Mesodermal cell (in vitro differentiated cells): ENCODE measurements around the gene MAN2B2.

Experiments
- H3K27ac ChIP-seq: 2 replicates; pipeline ENCODE4 v1.7.0; 2013; ENCODE audit warnings: mild to moderate bottlenecking, low read depth, low read length, moderate library complexity; ENCODE audit not compliant: severe bottlenecking
- H3K36me3 ChIP-seq: 2 replicates; pipeline ENCODE4 v1.7.1; 2013; ENCODE audit warnings: mild to moderate bottlenecking, low read length, moderate library complexity; ENCODE audit not compliant: control insufficient read depth, insufficient read depth
- H3K4me1 ChIP-seq: one replicate; pipeline ENCODE4 v1.7.1; 2013; ENCODE audit warnings: mild to moderate bottlenecking, low read length; ENCODE audit not compliant: insufficient read depth, control insufficient read depth, poor library complexity, severe bottlenecking
- H3K4me3 ChIP-seq: 2 replicates; pipeline ENCODE4 v1.7.0; 2013; ENCODE audit warnings: low read length, control low read depth, mild to moderate bottlenecking; ENCODE audit not compliant: insufficient read depth, poor library complexity, severe bottlenecking; ENCODE audit errors: extremely low read depth
- H3K9me3 ChIP-seq: 2 replicates; pipeline ENCODE4 v1.7.1; 2013; ENCODE audit warnings: mild to moderate bottlenecking, low read length, moderate library complexity; ENCODE audit not compliant: control insufficient read depth
- WGBS, 2 experiments: methylation state at CpG; one replicate each; pipeline ENCODE4 v1.1.5; 2013; ENCODE audit warnings: missing lambda C conversion rate in 2 of 2; ENCODE audit not compliant: insufficient coverage in 2 of 2; 5-methylcytosine and 5-hydroxymethylcytosine counted together

MAN2B2 gene

DNA sequence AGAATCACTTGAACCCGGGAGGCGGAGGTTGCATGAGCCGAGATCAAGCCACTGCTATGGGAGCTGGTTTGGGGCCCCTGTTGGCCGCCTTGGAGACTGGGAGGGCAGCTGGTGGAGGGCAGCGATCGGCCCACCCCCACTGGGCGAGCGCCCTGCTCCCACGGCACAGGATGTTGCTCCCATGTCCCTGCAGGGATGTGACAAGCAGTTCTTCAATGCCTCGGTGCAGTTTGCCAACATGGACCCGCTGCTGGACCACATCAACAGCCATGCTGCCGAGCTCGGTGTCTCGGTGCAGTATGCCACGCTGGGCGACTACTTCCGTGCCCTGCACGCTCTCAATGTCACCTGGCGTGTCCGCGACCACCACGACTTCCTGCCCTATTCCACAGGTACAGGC, 19.4 kb downstream of the MAN2B2 start:
- Histone ChIP-seq H3K9me3 (no peaks in the 10 kb centered on the region), H3K4me1 (no peaks in the 10 kb centered on the region), H3K36me3 (no peaks in the 10 kb centered on the region), H3K4me3 (no peak overlapping the region), H3K27ac (no peak overlapping the region)
- WGBS, 2 experiments, result 92 to 95% methylated on average over 22 of the region's 22 CpGs

GRCh38 chr4:6594826-6595355, 19.9 kb downstream of the MAN2B2 start:
- H3K4me1 ChIP-seq, result no peaks in the 10 kb centered on the region
- H3K36me3 ChIP-seq, result no peaks in the 10 kb centered on the region
- no peaks in the 10 kb centered on the region for H3K9me3 ChIP-seq
- H3K27ac ChIP-seq, result no peak overlapping the region
- WGBS, 2 experiments, result 92 to 95% methylated on average over 5 to 7 of the region's 7 CpGs
- H3K4me3 ChIP-seq, result no peak overlapping the region

DNA sequence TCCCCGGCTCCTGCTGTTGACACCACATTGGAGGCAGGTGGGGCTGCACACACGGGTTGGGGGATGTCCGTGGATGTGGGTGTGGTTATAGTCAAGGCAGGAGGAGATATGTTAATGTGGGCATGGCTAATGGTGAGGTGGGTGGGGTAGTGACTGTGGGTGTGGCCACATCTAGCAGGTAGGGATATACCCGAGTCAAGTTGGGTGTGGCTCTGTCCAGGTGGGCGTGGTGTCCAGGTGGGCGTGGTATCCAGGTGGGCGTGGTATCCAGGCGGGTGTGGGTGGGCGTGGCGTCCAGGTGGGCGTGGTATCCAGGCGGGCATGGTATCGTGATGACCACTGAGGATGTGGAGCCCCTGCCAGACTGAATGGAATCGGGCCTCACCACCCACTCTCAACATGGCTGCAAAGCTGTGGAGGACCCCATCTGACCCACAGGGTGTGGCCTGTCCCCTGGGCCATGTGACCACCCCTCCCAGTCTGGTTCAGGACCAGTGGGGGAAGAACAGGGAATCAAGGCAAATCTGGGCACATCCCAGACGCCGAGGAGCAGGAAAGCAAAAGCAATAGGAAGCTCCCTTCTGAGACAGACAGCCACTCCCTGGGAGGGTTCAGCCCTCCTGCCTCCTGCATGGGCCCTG, 21.0 kb downstream of the MAN2B2 start:
- WGBS, 2 experiments, result 81 to 89% methylated on average over 10 to 14 of the region's 16 CpGs
- Histone ChIP-seq H3K4me1 (no peaks in the 10 kb centered on the region), H3K27ac (no peak overlapping the region), H3K4me3 (no peak overlapping the region), H3K9me3 (no peaks in the 10 kb centered on the region), H3K36me3 (no peaks in the 10 kb centered on the region)

- H3K4me3 ChIP-seq, result no peak overlapping the region
- H3K27ac ChIP-seq, result no peak overlapping the region
- no peaks in the 10 kb centered on the region for H3K36me3 ChIP-seq
- no peaks in the 10 kb centered on the region for H3K4me1 ChIP-seq
- WGBS, 2 experiments, result 94 to 96% methylated on average over 13 to 14 of the region's 17 CpGs
- no peaks in the 10 kb centered on the region for H3K9me3 ChIP-seq
Measured at GRCh38 chr4:6596948-6597347, 22.0 kb downstream of the MAN2B2 start.

- WGBS, 2 experiments, result 91 to 96% methylated on average over 8 to 10 of the region's 10 CpGs
Measured at GRCh38 chr4:6598127-6598526, 23.1 kb downstream of the MAN2B2 start.

DNA sequence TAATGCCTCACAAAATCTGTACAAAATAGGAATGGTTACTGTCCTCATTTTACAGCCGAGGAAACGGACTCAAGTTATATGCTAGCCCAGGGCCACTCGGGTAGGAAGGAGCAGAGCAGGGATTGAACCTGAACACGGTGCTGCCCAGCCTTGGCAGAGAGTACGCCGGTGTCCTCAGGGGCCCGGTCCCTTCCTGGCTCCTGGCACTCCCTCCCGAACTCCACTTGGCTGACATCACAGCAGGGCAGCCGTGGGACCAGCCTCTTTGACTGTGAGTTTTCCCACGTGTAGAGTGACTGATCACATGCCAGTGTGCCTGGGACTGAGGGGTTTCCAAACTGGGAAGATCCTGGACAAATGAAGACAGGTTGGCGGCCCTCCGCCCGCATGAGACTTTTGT, 23.7 kb downstream of the MAN2B2 start:
- WGBS, 2 experiments, result 88% methylated on average over 12 to 13 of the region's 13 CpGs
- no peaks in the 10 kb centered on the region for H3K9me3 ChIP-seq
- H3K4me3 ChIP-seq, result no peak overlapping the region
- H3K36me3 ChIP-seq, result no peaks in the 10 kb centered on the region
- H3K27ac ChIP-seq, result no peak overlapping the region
- H3K4me1 ChIP-seq, result no peaks in the 10 kb centered on the region

More at GRCh38 chr4:6598127-6598526, 23.1 kb downstream of the MAN2B2 start:
- Histone ChIP-seq H3K4me3 (no peak overlapping the region), H3K27ac (no peak overlapping the region), H3K9me3 (no peaks in the 10 kb centered on the region), H3K4me1 (no peaks in the 10 kb centered on the region), H3K36me3 (no peaks in the 10 kb centered on the region)

- no peak overlapping the region for H3K4me3 ChIP-seq
- no peaks in the 10 kb centered on the region for H3K4me1 ChIP-seq
- no peak overlapping the region for H3K27ac ChIP-seq
- H3K9me3 ChIP-seq, result peaks cover 12% of the 10 kb centered on the region
- 94 to 96% methylated on average over 6 to 8 of the region's 10 CpGs for WGBS, 2 experiments
- peaks cover 16% of the 10 kb centered on the region for H3K36me3 ChIP-seq
Measured at GRCh38 chr4:6601661-6602250, 26.8 kb downstream of the MAN2B2 start.

GRCh38 chr4:6602289-6602688, 27.3 kb downstream of the MAN2B2 start:
- H3K36me3 ChIP-seq, result peaks cover 16% of the 10 kb centered on the region
- peaks cover 12% of the 10 kb centered on the region for H3K9me3 ChIP-seq
- H3K4me3 ChIP-seq, result no peak overlapping the region
- H3K27ac ChIP-seq, result no peak overlapping the region
- WGBS, 2 experiments, result 98 to 100% methylated on average over 2 to 5 of the region's 6 CpGs
- no peaks in the 10 kb centered on the region for H3K4me1 ChIP-seq

- no peak overlapping the region for H3K4me3 ChIP-seq
- H3K9me3 ChIP-seq, result peaks cover 12% of the 10 kb centered on the region
- no peaks in the 10 kb centered on the region for H3K4me1 ChIP-seq
- peaks cover 16% of the 10 kb centered on the region for H3K36me3 ChIP-seq
- no peak overlapping the region for H3K27ac ChIP-seq
- 96 to 98% methylated on average over 7 to 8 of the region's 12 CpGs for WGBS, 2 experiments
Measured at GRCh38 chr4:6603128-6603527, 28.1 kb downstream of the MAN2B2 start.

DNA sequence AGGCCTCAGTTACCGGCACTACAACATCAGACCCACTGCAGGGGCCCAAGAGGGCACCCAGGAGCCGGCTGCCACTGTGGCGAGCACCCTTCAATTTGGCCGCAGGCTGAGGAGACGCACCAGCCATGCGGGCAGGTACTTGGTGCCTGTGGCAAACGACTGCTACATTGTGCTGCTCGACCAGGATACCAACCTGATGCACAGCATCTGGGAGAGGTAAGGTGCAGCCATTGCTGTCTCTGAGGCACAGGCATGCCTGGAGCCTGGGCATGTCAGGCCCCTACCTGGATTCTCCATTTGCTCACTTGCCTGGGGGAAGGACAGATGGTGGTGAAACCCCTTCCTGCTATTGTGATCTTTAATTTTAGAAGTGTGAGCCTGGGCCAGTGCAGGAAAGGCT, 30.1 kb downstream of the MAN2B2 start:
- WGBS, 2 experiments, result 97 to 98% methylated on average over 8 of the region's 8 CpGs
- peaks cover 16% of the 10 kb centered on the region for H3K36me3 ChIP-seq
- no peaks in the 10 kb centered on the region for H3K4me1 ChIP-seq

GRCh38 chr4:6605605-6606004, 30.6 kb downstream of the MAN2B2 start:
- peaks cover 12% of the 10 kb centered on the region for H3K9me3 ChIP-seq

More for the DNA sequence above, 30.1 kb downstream of the MAN2B2 start:
- Histone ChIP-seq H3K27ac (no peak overlapping the region), H3K9me3 (peaks cover 12% of the 10 kb centered on the region), H3K4me3 (no peak overlapping the region)

More at GRCh38 chr4:6605605-6606004, 30.6 kb downstream of the MAN2B2 start:
- Histone ChIP-seq H3K27ac (no peak overlapping the region), H3K36me3 (peaks cover 18% of the 10 kb centered on the region), H3K4me1 (no peaks in the 10 kb centered on the region), H3K4me3 (no peak overlapping the region)
- WGBS, 2 experiments, result 94 to 100% methylated on average over 1 to 2 of the region's 2 CpGs
